Muscle of leg (tissue), 11 donors: ENCODE results near the gene EDARADD. TPM values are rescaled to one million over a fixed set of nuclear protein-coding genes. Genes with fewer than 3 reads are reported as not detected.

Experiments
- DNase-seq: peaks from one replicate; pipeline ENCODE4 v3.0.0; 2013
- H3K27ac ChIP-seq: one replicate; pipeline ENCODE4 v1.5.1; 2013; ENCODE audit warnings: mild to moderate bottlenecking, low read length, control low read depth
- H3K27me3 ChIP-seq: one replicate; pipeline ENCODE4 v1.6.1; 2013; ENCODE audit warnings: low read length; ENCODE audit not compliant: control insufficient read depth, insufficient read depth
- H3K36me3 ChIP-seq: one replicate; pipeline ENCODE4 v1.6.1; 2013; ENCODE audit warnings: low read length; ENCODE audit not compliant: control insufficient read depth, insufficient read depth
- H3K4me1 ChIP-seq: one replicate; pipeline ENCODE4 v1.6.1; 2013; ENCODE audit warnings: low read length; ENCODE audit not compliant: control insufficient read depth, insufficient read depth
- H3K4me3 ChIP-seq: one replicate; pipeline ENCODE4 v1.5.1; 2013; ENCODE audit warnings: low read length, control low read depth
- H3K9me3 ChIP-seq: replicated peaks from 2 replicates; pipeline ENCODE4 v1.6.1; 2013; ENCODE audit warnings: low read depth, low read length; ENCODE audit not compliant: control insufficient read depth
- WGBS: methylation state at CpG from one replicate; pipeline ENCODE4 v1.1.5; 2013; ENCODE audit warnings: missing lambda C conversion rate; ENCODE audit not compliant: insufficient coverage; 5-methylcytosine and 5-hydroxymethylcytosine counted together
- polyA plus RNA-seq, 8 donors: library from polyadenylated mRNA; unstranded; fragments of 120-200 nt; gene quantifications; one replicate each; pipeline versions ENCODE4 v1.2.1 to v1.2.3, GENCODE V29; 2013; ENCODE audit warnings: inconsistent platforms in 1 of 8, low replicate concordance in 1 of 8; ENCODE audit not compliant: insufficient read length in 8 of 8, insufficient read depth in 1 of 8
- total RNA-seq: library from RNA; stranded (reverse); fragments of 120-200 nt; gene quantifications from one replicate; pipeline ENCODE4 v1.2.4, GENCODE V29; 2013

Gene EDARADD
- total and polyA plus RNA-seq, 9 donors: 0.18 to 2.2 (median 0.37) TPM

DNA sequence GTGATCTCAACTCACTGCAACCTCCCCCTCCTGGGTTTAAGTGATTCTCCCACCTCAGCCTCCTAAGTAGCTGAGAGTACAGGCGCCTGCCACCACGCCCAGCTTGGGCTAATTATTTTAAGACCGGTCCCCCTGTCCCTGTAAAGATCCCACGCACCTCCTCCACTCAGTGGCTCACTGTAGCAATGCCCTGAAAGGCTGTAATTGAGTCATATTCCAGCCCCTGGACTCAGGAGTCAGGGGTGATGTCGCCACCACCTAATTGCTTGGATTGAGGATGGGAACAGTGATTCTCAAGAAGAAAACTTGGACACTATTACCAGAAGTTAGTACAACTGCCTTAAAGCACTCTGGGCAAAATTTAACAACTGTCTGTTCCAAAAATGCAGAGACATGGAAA is 3.1 kb upstream of the EDARADD start:
- WGBS: 77% methylated on average over 3 of the region's 5 CpGs
- H3K27ac ChIP-seq: no peak overlapping the region
- no peak overlapping the region for H3K4me3 ChIP-seq

DNA sequence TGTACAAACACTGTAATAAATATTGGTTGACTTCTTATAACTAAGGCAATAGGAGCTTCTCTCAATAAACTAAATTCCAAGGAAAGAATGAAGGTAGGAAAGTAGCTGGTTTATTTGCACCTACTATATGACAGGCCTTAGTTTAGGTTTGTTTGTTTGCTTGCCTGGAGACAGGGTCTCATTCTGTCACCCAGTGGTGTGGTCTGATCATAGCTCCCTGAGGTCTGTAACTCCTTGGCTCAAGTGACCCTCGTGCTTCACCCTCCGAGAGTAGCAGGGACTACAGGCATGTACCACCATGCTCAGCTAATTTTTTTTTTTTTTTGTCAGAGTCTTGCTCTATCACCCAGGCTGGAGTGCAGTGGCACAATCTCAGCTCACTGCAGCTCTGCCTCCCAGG is 1.9 kb upstream of the EDARADD start:
- no CpG with 5 or more reads among the region's 2 CpGs for WGBS
- H3K27me3 ChIP-seq: peaks cover 28% of the 10 kb centered on the region
- no peaks in the 10 kb centered on the region for H3K36me3 ChIP-seq
- no peaks in the 10 kb centered on the region for H3K4me1 ChIP-seq
- H3K27ac ChIP-seq: no peak overlapping the region
- no peak overlapping the region for H3K4me3 ChIP-seq
- no peaks in the 10 kb centered on the region for H3K9me3 ChIP-seq
- DNase-seq: no peak

More for the DNA sequence above, 3.1 kb upstream of the EDARADD start:
- Histone ChIP-seq H3K36me3 (no peaks in the 10 kb centered on the region), H3K9me3 (no peaks in the 10 kb centered on the region), H3K27me3 (peaks cover 16% of the 10 kb centered on the region), H3K4me1 (no peaks in the 10 kb centered on the region)
- DNase-seq: no peak

DNA sequence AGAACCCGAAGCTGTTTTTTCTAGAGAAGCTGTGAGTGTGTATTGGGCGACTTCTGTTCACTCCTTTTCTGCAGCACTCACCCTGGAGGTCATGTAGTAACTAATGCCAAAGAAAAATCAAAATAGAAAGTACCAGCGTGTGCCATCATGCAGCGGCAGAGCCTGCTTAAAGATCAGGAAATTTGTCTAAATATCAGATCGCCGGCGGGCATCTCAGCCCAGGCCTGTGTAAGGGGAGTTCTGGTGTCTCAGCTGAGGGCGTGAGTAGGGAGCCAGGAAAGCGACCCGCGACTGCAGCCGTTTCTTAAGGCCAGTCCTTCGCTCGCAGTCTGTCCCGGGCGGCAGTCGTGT is 768 bp downstream of the EDARADD start:
- Histone ChIP-seq H3K27ac (no peak overlapping the region), H3K36me3 (no peaks in the 10 kb centered on the region), H3K27me3 (peaks cover 31% of the 10 kb centered on the region), H3K9me3 (no peaks in the 10 kb centered on the region), H3K4me3 (peak overlapping the region; percentile 59), H3K4me1 (no peaks in the 10 kb centered on the region)
- peak; percentile 12 for DNase-seq
- WGBS: under 1% methylated on average over 15 of the region's 17 CpGs

DNA sequence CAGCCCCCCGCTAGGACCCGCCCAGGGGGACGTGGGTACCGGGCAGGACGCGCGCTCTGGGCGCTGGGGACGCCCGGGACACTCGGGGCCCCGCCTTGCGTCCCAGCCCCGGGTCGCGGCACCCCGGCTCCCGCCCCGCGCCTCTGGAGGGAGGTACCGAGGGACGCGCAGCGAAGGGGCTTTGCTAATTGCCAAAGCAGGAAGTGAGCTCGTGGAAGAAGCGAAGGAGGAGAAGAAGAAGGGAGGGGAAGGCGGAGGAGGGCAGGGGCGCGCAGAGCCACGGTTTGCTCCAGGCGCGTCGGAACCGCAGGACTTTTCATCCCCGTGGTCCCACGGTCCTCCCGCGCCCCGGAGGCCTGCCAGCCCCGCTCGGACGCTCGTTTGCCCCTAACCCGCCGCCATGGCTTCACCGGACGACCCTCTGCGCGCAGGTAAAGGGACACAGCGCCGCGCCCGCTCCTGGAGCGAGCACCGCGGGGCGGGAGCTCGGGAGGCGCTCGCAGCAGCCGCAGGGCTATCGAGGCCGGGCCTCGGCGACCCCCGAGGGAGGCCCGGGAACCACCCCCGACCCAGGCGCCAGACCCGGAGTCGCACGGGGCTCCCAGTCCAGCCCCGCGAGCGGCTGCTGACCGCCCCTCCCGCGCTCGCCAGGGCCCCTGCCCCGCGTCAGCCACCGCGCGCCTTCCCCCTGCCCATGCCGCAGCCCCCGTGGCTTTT is 1.3 kb downstream of the EDARADD start:
- Histone ChIP-seq H3K4me3 (peak overlapping the region; percentile 59), H3K9me3 (no peaks in the 10 kb centered on the region), H3K4me1 (no peaks in the 10 kb centered on the region), H3K36me3 (no peaks in the 10 kb centered on the region), H3K27me3 (peaks cover 31% of the 10 kb centered on the region), H3K27ac (no peak overlapping the region)
- peak; percentile 40 for DNase-seq
- WGBS: under 1% methylated on average over 86 of the region's 86 CpGs

DNA sequence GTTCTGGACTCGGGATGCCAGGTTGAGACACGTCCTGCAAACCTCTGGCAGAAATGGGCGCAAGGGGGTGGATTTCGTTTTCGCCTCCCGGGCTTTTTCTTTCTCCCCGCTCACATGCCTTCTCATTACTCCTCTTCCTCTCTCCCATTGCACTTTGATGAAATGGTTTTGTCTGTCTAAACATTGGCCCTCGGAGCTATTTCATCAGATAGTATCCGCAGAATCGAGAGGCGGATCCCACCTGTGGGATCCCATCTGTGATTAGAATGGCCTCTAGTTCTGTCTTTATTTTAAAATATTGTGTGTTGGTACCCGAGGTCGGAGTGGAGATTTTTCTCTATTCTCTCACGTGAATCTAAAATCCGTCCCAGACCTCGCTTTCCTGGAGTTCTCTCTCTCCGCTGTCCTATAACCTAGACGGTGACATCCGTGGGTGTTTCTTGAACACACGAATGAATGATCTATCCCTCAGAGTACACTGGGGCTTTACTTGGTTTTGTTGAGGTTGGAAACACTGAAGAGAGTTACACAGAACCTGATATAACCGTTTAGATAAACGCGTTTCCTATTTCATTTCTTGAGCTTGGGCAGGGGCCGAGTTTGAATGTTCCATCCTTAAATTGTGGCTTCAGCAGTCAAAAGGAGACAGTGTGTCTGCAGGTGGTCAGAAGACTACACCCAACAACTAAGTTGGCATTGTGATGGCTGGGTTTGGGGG is 2.0 kb downstream of the EDARADD start:
- no peak for DNase-seq
- peaks cover 31% of the 10 kb centered on the region for H3K27me3 ChIP-seq
- WGBS: 0% methylated on average over 3 of the region's 24 CpGs
- H3K27ac ChIP-seq: no peak overlapping the region
- H3K4me3 ChIP-seq: peak overlapping the region; percentile 59
- H3K4me1 ChIP-seq: no peaks in the 10 kb centered on the region
- H3K36me3 ChIP-seq: no peaks in the 10 kb centered on the region
- H3K9me3 ChIP-seq: no peaks in the 10 kb centered on the region

DNA sequence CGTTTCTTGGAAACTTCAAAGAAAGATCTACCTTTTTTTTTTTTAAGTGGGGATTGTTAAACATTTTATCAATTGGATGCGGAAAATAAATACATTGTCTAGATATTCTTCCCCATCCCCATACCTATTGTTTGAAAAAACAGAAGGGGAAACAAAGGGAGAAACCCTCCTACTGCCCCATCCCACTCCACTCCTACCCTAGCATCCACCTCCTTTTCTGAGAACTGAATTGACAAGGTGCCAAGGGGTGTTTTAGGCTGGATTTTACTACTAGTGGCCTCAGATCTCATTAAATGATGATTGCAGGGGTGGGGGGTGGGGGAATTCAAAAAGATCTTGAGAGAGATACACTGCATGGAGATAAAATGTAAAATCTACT is 2.6 kb downstream of the EDARADD start:
- Histone ChIP-seq H3K36me3 (no peaks in the 10 kb centered on the region), H3K4me1 (no peaks in the 10 kb centered on the region), H3K4me3 (no peak overlapping the region), H3K27me3 (peaks cover 31% of the 10 kb centered on the region), H3K9me3 (no peaks in the 10 kb centered on the region), H3K27ac (no peak overlapping the region)
- no CpG with 5 or more reads among the region's 2 CpGs for WGBS
- DNase-seq: no peak

DNA sequence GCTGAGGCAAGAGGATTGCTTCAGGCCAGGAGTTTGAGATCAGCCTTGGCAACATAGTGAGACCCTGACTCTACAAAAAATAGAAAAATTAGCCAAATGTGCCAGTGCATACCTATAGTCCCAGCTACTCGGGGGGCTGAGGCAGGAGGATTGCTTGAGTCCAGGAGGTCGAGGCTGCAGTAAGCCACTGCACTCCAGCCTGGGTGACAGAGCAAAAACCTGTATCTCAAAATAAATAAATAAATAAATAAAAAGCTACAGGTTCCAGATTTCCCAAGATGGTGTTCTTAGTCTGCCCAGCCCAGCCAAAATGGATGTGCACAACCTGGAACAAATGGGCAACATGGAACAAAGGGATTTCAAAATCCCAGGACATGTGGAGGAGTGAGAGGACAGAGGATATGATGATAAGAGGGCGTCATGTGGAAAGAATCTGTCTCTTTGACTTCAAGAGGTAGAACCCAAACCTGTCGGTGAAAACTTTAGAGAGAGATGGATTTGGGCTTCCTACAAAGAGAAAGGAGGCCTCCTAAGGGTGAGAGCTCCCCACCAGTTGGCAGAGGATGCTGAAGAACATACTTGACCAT is 3.2 kb downstream of the EDARADD start:
- DNase-seq: no peak
- Histone ChIP-seq H3K9me3 (no peaks in the 10 kb centered on the region), H3K4me3 (no peak overlapping the region), H3K27ac (no peak overlapping the region), H3K27me3 (peaks cover 31% of the 10 kb centered on the region), H3K4me1 (no peaks in the 10 kb centered on the region), H3K36me3 (no peaks in the 10 kb centered on the region)
- WGBS: 79% methylated on average over 2 of the region's 4 CpGs

DNA sequence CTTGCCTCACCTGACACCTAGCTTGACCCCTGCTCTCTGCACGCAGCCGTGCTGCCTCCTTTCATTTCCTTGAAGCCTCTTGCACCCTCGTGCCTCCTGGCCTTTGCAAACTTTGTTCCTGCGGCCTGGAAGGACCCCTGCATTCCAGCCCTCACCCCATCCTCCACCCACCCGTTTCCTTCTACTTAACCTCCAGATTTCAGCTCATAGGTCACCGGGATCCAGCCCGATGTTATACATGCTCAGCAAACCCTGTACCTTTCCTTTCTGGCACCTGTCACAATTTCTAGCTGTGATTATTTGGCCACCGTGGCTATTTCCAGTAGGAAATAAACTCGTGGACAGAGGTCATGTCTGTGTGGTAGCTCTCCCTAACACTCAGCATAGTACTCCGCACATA is 4.5 kb downstream of the EDARADD start:
- Histone ChIP-seq H3K36me3 (no peaks in the 10 kb centered on the region), H3K9me3 (no peaks in the 10 kb centered on the region), H3K4me3 (no peak overlapping the region), H3K4me1 (no peaks in the 10 kb centered on the region), H3K27me3 (peaks cover 29% of the 10 kb centered on the region), H3K27ac (no peak overlapping the region)
- no peak for DNase-seq
- 43% methylated on average over 7 of the region's 10 CpGs for WGBS

DNA sequence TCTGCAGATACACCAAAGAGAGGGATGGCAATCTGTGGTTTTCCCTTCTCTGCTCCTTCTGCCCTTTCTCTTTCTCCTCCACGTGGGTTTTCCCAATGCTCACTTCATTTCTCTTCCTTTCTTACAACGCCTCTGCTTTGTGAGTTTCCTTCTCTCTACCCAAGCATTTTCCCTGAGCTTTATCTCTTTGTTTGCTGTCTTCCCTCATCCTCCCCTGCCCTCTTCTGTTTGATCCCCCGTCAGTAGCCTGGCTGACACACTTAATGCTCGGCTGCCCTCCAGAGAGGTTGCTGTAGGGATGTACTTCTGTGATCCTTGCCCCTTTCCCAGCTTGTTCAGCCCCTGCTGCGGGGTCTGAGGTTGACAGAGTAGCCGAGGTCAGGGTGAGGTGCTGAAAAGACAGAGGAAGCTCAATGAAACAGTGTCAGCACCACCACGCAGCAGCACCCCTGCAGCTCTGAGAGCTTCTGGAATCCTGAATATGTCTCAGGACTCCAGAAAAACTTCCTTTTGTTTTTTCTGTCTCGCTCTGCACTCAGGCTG is 6.0 kb downstream of the EDARADD start:
- WGBS: 33% methylated on average over 6 of the region's 8 CpGs
- no peak for DNase-seq
- no peak overlapping the region for H3K27ac ChIP-seq
- H3K36me3 ChIP-seq: no peaks in the 10 kb centered on the region
- no peaks in the 10 kb centered on the region for H3K9me3 ChIP-seq
- H3K4me1 ChIP-seq: no peaks in the 10 kb centered on the region
- H3K4me3 ChIP-seq: no peak overlapping the region
- peaks cover 24% of the 10 kb centered on the region for H3K27me3 ChIP-seq

DNA sequence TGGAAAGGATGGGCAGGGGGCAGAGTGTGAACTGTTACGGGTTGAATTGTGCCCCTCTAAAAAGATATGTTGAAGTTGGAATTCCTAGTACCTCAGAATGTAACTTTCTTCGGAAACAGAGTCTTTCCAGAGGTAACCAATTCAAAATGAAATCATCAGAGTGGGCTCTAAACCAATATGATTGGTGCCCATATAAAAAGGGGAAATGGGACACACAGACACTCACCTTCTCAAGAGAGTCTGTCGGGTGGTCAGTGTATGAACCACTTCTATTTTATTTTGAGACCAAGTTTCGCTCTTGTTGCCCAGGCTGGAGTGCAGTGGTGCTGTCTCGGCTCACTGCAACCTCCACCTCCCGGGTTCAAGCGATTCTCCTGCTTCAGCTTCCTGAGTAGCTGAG is 7.6 kb downstream of the EDARADD start:
- DNase-seq: no peak
- no peaks in the 10 kb centered on the region for H3K36me3 ChIP-seq
- 95% methylated on average over 3 of the region's 7 CpGs for WGBS
- no peaks in the 10 kb centered on the region for H3K9me3 ChIP-seq
- peaks cover 10% of the 10 kb centered on the region for H3K27me3 ChIP-seq
- no peak overlapping the region for H3K4me3 ChIP-seq
- H3K27ac ChIP-seq: no peak overlapping the region
- no peaks in the 10 kb centered on the region for H3K4me1 ChIP-seq
